GM12891 (cell line): Measurements from ENCODE around the gene SLC43A3.

Experiments used
- POLR2A ChIP-seq: IDR thresholded peaks from 2 replicates; pipeline ENCODE4 v1.6.1; 2011; ENCODE audit warnings: low read depth, low read length, control low read depth
- POLR2AphosphoS5 ChIP-seq: IDR thresholded peaks from 2 replicates; pipeline ENCODE4 v1.6.1; 2011; ENCODE audit warnings: low read depth, low read length, control low read depth

DNA sequence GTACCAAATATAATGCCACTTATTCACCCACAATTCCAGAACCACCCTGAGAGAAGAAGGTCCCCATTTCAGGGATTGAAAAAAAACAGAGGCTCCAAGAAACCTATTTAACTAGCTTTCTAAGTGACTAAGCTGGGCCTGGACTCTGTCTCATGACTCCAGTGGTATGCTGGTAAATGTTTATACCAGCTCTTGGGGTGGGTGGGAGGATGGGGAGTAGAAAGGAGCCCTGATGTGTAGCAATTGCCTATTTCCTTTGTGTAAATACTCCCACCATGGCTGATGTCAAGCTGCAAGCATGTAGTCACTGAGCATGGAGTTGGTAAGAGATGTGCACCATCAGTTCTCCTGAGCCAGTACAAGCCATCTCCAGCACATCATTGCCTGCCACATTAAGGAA, 48.7 kb downstream of the SLC43A3 start:
- TF ChIP-seq POLR2A: no peak
- no peak for TF ChIP-seq POLR2AphosphoS5
